Duodenal mucosa (tissue), 2 donors: ENCODE data around the gene ZNG1A.
A peak's percentile ranks its signal among the peaks of the same experiment; 100 is the strongest.
"Not testable (repeated sequence)": the region's sequence is repeated elsewhere in the genome, so short reads cannot be mapped to it uniquely, and the experiment has no call there.

Experiments
- H3K27ac ChIP-seq: one replicate; pipeline ENCODE4 v1.7.0; 2013; ENCODE audit warnings: low read depth, low read length
- H3K27me3 ChIP-seq, 2 donors: one replicate each; pipeline ENCODE4 v1.7.0; 2013; ENCODE audit warnings: low read length in 2 of 2, control low read depth in 1 of 2; ENCODE audit not compliant: insufficient read depth in 2 of 2, control insufficient read depth in 1 of 2
- H3K36me3 ChIP-seq, 2 donors: one replicate each; pipeline ENCODE4 v1.7.0; 2013; ENCODE audit warnings: low read length in 2 of 2, control low read depth in 1 of 2; ENCODE audit not compliant: insufficient read depth in 2 of 2, control insufficient read depth in 1 of 2
- H3K4me1 ChIP-seq, 2 donors: one replicate each; pipeline ENCODE4 v1.7.0; 2013; ENCODE audit warnings: low read length in 2 of 2, control low read depth in 1 of 2; ENCODE audit not compliant: insufficient read depth in 2 of 2, control insufficient read depth in 1 of 2
- H3K4me3 ChIP-seq, 2 donors: one replicate each; pipeline ENCODE4 v1.7.0; 2013; ENCODE audit warnings: low read length in 2 of 2, low read depth in 1 of 2
- H3K9ac ChIP-seq, 2 donors: one replicate each; pipeline ENCODE4 v1.7.0; 2013; ENCODE audit warnings: low read length in 2 of 2, low read depth in 1 of 2
- H3K9me3 ChIP-seq, 2 donors: one replicate each; pipeline ENCODE4 v1.7.0; 2013; ENCODE audit warnings: low read length in 2 of 2, control low read depth in 1 of 2; ENCODE audit not compliant: control insufficient read depth in 1 of 2

The ZNG1A gene

GRCh38 chr9:216866-217265 is 38.0 kb upstream of the ZNG1A start:
- peak overlapping the region in 1 of 2 donors; percentile 57 for H3K9ac ChIP-seq
- H3K27ac ChIP-seq, result no peak overlapping the region
- peak overlapping the region; percentile 1 to 71 for H3K4me3 ChIP-seq
- no peaks in the 10 kb centered on the region for H3K9me3 ChIP-seq
- H3K27me3 ChIP-seq, result peaks cover 0 to 3% of the 10 kb centered on the region in 2 donors
- peaks cover 0 to 8% of the 10 kb centered on the region in 2 donors for H3K4me1 ChIP-seq
- no peaks in the 10 kb centered on the region for H3K36me3 ChIP-seq

GRCh38 chr9:215631-216155 is 36.8 kb upstream of the ZNG1A start:
- Histone ChIP-seq H3K4me1 (peaks cover 0 to 8% of the 10 kb centered on the region in 2 donors), H3K9ac (peak overlapping the region; percentile 43 to 57), H3K27ac (peak overlapping the region; percentile 81), H3K9me3 (no peaks in the 10 kb centered on the region), H3K27me3 (peaks cover 0 to 3% of the 10 kb centered on the region in 2 donors), H3K36me3 (no peaks in the 10 kb centered on the region), H3K4me3 (peak overlapping the region; percentile 71 to 78)

- H3K27me3 ChIP-seq, result peaks cover 0 to 3% of the 10 kb centered on the region in 2 donors
- H3K9ac ChIP-seq, result peak within 1 kb of the TSS; percentile 43 to 57
- H3K27ac ChIP-seq, result peak within 1 kb of the TSS; percentile 81
- no peaks in the 10 kb centered on the region for H3K9me3 ChIP-seq
- H3K4me1 ChIP-seq, result peaks cover 0 to 8% of the 10 kb centered on the region in 2 donors
- no peaks in the 10 kb centered on the region for H3K36me3 ChIP-seq
- peak within 1 kb of the TSS; percentile 71 to 78 for H3K4me3 ChIP-seq
Observed at GRCh38 chr9:214648-215493, 36.0 kb upstream of the ZNG1A start, which contains the start of gene DOCK8. TSS of gene DOCK8 (plus strand) at chr9:214865. CDS start at chr9:214977, 112 bp downstream.

DNA sequence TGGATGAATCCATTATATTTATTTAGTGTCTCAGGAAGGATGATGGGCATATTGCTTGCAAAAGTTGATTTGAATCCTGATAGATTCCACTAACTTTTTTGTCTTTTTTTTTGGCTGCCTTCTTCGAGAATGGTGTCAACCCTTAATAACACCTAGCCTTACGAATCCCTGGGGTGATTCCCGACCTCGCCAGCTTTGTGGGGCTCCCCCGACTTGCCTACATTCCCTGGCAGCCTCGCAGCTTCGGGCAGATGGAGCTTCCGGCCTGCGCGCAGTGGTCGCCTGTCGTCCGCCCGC is 35.4 kb upstream of the ZNG1A start:
- Histone ChIP-seq H3K9me3 (no peaks in the 10 kb centered on the region), H3K4me1 (peaks cover 0 to 8% of the 10 kb centered on the region in 2 donors), H3K27ac (peak overlapping the region; percentile 81), H3K27me3 (peaks cover 0 to 3% of the 10 kb centered on the region in 2 donors), H3K36me3 (no peaks in the 10 kb centered on the region), H3K4me3 (peak overlapping the region; percentile 71 to 78), H3K9ac (peak overlapping the region; percentile 34 to 57)

GRCh38 chr9:213901-214300 is 35.0 kb upstream of the ZNG1A start:
- H3K27me3 ChIP-seq, H3K9me3 ChIP-seq, H3K27ac ChIP-seq, H3K4me1 ChIP-seq, H3K36me3 ChIP-seq: not testable (repeated sequence)
- peak overlapping the region; percentile 71 to 78 for H3K4me3 ChIP-seq
- peak overlapping the region in 1 of 2 donors; percentile 57 for H3K9ac ChIP-seq

DNA sequence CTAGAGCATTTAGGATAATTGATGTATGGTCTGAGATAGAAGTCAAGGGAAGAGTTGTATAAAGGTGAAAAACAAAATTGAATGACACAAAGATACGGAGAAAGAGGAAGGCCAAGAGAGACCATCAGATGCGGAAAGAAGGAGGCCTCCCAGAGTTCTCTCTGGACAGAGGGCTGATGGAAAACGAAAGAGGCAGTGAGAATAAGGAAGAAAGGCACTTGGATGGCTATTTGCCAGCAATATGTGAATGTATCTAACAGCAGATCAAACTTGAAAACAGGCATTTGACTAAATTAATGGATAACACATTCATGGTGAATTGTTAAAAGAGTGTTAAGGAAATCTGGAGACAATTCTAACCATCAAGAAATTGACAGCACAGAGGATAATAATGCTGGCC is 33.4 kb upstream of the ZNG1A start:
- H3K4me1 ChIP-seq, result peaks cover 0 to 8% of the 10 kb centered on the region in 2 donors
- no peak overlapping the region for H3K9ac ChIP-seq
- no peak overlapping the region for H3K27ac ChIP-seq
- peaks cover 0 to 3% of the 10 kb centered on the region in 2 donors for H3K27me3 ChIP-seq
- H3K9me3 ChIP-seq, result no peaks in the 10 kb centered on the region
- no peaks in the 10 kb centered on the region for H3K36me3 ChIP-seq
- no peak overlapping the region for H3K4me3 ChIP-seq

GRCh38 chr9:211557-211956 is 32.7 kb upstream of the ZNG1A start:
- no peak overlapping the region for H3K9ac ChIP-seq
- H3K4me3 ChIP-seq, result no peak overlapping the region
- H3K36me3 ChIP-seq, result no peaks in the 10 kb centered on the region
- no peaks in the 10 kb centered on the region for H3K27me3 ChIP-seq
- H3K4me1 ChIP-seq, result peaks cover 0 to 2% of the 10 kb centered on the region in 2 donors
- no peak overlapping the region for H3K27ac ChIP-seq
- no peaks in the 10 kb centered on the region for H3K9me3 ChIP-seq

DNA sequence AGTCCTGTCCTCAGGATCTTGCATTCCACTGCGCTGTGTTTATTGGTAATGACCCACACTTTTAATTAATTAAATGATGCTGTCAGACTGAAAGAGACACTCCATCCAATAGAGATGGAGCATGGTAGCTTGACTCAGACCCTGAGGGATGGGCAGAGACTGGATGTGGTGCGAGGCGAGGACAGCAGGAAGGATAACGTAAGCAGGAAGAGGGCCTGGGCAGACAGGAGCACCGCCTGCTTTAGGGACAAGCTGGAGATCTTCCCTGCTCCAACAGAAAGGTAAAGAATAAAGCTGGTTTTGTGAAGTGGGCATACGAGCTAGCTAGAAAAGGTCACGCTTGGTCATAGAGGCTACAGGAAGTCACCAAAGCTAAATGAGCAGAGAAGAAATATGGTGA is 32.2 kb upstream of the ZNG1A start:
- Histone ChIP-seq H3K9ac (no peak overlapping the region), H3K36me3 (no peaks in the 10 kb centered on the region), H3K27me3 (no peaks in the 10 kb centered on the region), H3K4me1 (no peaks in the 10 kb centered on the region), H3K4me3 (no peak overlapping the region), H3K27ac (no peak overlapping the region), H3K9me3 (no peaks in the 10 kb centered on the region)

DNA sequence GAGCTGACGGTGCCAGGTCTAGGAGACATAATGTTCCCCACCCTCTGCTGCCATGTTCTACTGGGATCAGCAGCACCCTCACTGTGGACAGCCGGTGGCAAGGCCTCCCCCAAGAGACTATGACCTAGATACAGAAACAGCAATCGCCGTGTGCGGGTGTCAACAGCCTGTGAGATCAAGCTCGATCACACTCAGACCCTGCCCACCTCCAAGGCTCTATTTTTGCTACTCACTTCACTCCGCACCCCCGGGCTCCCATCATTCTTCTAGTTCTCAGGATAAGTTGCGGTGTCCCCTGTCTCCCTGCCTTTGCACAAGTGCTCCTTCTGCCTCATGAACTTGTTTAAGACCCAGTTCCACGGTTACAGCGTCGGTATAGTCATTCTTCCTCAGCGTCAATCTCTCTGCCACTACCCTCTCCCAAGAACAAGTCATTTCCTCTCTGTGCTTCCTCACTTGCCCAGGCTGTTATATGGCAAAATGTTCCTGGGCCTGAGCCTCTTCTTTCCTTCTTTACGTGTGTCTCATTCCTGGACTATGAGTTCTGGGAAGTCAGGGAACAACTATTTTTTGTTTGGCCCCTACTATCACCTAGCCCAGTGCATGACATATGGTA is 30.4 kb upstream of the ZNG1A start:
- Histone ChIP-seq H3K27ac (no peak overlapping the region), H3K4me1 (no peaks in the 10 kb centered on the region), H3K9ac (no peak overlapping the region), H3K9me3 (no peaks in the 10 kb centered on the region), H3K4me3 (no peak overlapping the region), H3K36me3 (no peaks in the 10 kb centered on the region), H3K27me3 (no peaks in the 10 kb centered on the region)

GRCh38 chr9:206481-206880 is 27.6 kb upstream of the ZNG1A start:
- Histone ChIP-seq H3K4me3 (no peak overlapping the region), H3K27ac (no peak overlapping the region), H3K4me1 (no peaks in the 10 kb centered on the region), H3K9me3 (no peaks in the 10 kb centered on the region), H3K36me3 (no peaks in the 10 kb centered on the region), H3K9ac (no peak overlapping the region), H3K27me3 (no peaks in the 10 kb centered on the region)
